A549 treated with AZD2906 at 1 μM for 4 hours (cell line): ENCODE measurements around the gene POLN. TPM values are rescaled to one million over a fixed set of nuclear protein-coding genes. Genes with fewer than 3 reads are reported as not detected.

Experiments
- total RNA-seq: library from RNA; stranded (reverse); fragments of 200-300 nt; extraction: Qiagen RNA extraction; gene quantifications from 5 replicates; pipeline ENCODE4 v1.2.3, GENCODE V29; 2022

The POLN gene
- 0.44 to 0.80 TPM (median 0.57 TPM) in 5 replicates for total RNA-seq

GRCh38 chr4:2241410-2242353, at the start of gene POLN, which contains the start of gene HAUS3:
TSS of gene POLN (minus strand) at chr4:2242121. CDS start at chr4:2229231, 12,890 bp downstream.
TSS of gene HAUS3 (minus strand) at chr4:2242121. CDS start at chr4:2240946, 1,175 bp downstream.

GRCh38 chr4:2261853-2262144, 19.9 kb upstream of the POLN start, which contains the start of gene MXD4:
TSS of gene MXD4 (minus strand) at chr4:2262109. CDS start at chr4:2261980, 129 bp downstream.

GRCh38 chr4:2059046-2059725, 182.7 kb downstream of the POLN start, which contains the start of gene NAT8L:
TSS of gene NAT8L (plus strand) at chr4:2059327. CDS start at chr4:2059512, 185 bp downstream.

Other genes starting within 250 kb of the POLN start
- gene NELFA, start 233.1 kb downstream of the POLN start, total RNA-seq = 19.1 to 25.3 TPM (median 24.4 TPM) in 5 replicates
- 10.2 to 13.8 TPM (median 13.1 TPM) in 5 replicates for gene NAT8L, start 182.8 kb downstream of the POLN start, total RNA-seq
- gene HAUS3, start within 50 bp of the POLN start, total RNA-seq = 6.4 to 8.2 TPM (median 8.0 TPM) in 5 replicates
- 17.3 to 22.8 TPM (median 22.4 TPM) in 5 replicates for gene MXD4, start 20.0 kb upstream of the POLN start, total RNA-seq
- 1.8 to 2.7 TPM (median 2.6 TPM) in 5 replicates for gene ZFYVE28, start 176.5 kb upstream of the POLN start, total RNA-seq
- gene CFAP99, start 176.8 kb upstream of the POLN start, total RNA-seq = 0.05 to 0.16 TPM (median 0.08 TPM) in 3 of 5 replicates, not detected in the others
- gene RNF4, start 227.0 kb upstream of the POLN start, total RNA-seq = 59.0 to 95.3 TPM (median 60.5 TPM) in 5 replicates